H9 (cell line): ENCODE results near the gene CCNL1. TPM values are rescaled to one million over a fixed set of nuclear protein-coding genes. Genes with fewer than 3 reads are reported as not detected.

Experiments
- DNase-seq: peaks from one replicate; pipeline ENCODE4 v3.0.0-alpha.2; 2017
- H2AFZ ChIP-seq: one replicate; pipeline ENCODE4 v1.6.1; 2013; ENCODE audit warnings: mild to moderate bottlenecking, low read length, control low read depth, moderate library complexity
- H2AK5ac ChIP-seq: 2 replicates; pipeline ENCODE4 v1.6.1; 2013; ENCODE audit warnings: low read length, control low read depth, mixed read lengths; ENCODE audit not compliant: insufficient read length
- H2BK120ac ChIP-seq: one replicate; pipeline ENCODE4 v1.6.1; 2013; ENCODE audit warnings: low read depth, mild to moderate bottlenecking, low read length, control low read depth, inconsistent platforms; ENCODE audit not compliant: poor library complexity, severe bottlenecking
- H2BK12ac ChIP-seq: 2 replicates; pipeline ENCODE4 v1.6.1; 2013; ENCODE audit warnings: low read length, control low read depth, mixed read lengths, low read depth; ENCODE audit not compliant: insufficient read length
- H2BK15ac ChIP-seq: 2 replicates; pipeline ENCODE4 v1.6.1; 2013; ENCODE audit warnings: low read depth, low read length, control low read depth
- H2BK20ac ChIP-seq: one replicate; pipeline ENCODE4 v1.6.1; 2013; ENCODE audit warnings: low read depth, mild to moderate bottlenecking, low read length, control low read depth, inconsistent platforms; ENCODE audit not compliant: poor library complexity, severe bottlenecking
- H2BK5ac ChIP-seq: 2 replicates; pipeline ENCODE4 v1.6.1; 2013; ENCODE audit warnings: low read length, control low read depth, mixed read lengths; ENCODE audit not compliant: insufficient read length
- H3K14ac ChIP-seq: 2 replicates; pipeline ENCODE4 v1.6.1; 2013; ENCODE audit warnings: low read length, control low read depth; ENCODE audit not compliant: insufficient read depth
- H3K18ac ChIP-seq: 2 replicates; pipeline ENCODE4 v1.6.1; 2013; ENCODE audit warnings: low read depth, mild to moderate bottlenecking, mixed read lengths, low read length, control low read depth; ENCODE audit not compliant: insufficient read length
- H3K23ac ChIP-seq: 2 replicates; pipeline ENCODE4 v1.6.1; 2013; ENCODE audit warnings: low read length, control low read depth, mixed read lengths, low read depth; ENCODE audit not compliant: insufficient read length
- H3K23me2 ChIP-seq: 2 replicates; pipeline ENCODE4 v1.6.1; 2013; ENCODE audit warnings: low read depth, mild to moderate bottlenecking, mixed read lengths, low read length, control low read depth; ENCODE audit not compliant: insufficient read length, poor library complexity, severe bottlenecking
- H3K27ac ChIP-seq: 2 replicates; pipeline ENCODE4 v1.5.1; 2013; ENCODE audit warnings: low read length, control low read depth, mixed read lengths, low read depth; ENCODE audit not compliant: insufficient read length
- H3K27me3 ChIP-seq: 2 replicates; pipeline ENCODE4 v1.6.1; 2013; ENCODE audit warnings: low read length, control low read depth, inconsistent platforms; ENCODE audit not compliant: insufficient read depth
- H3K4ac ChIP-seq: 2 replicates; pipeline ENCODE4 v1.6.1; 2013; ENCODE audit warnings: low read depth, mild to moderate bottlenecking, control low read depth, inconsistent platforms, low read length, moderate library complexity
- H3K4me1 ChIP-seq: 2 replicates; pipeline ENCODE4 v1.6.1; 2013; ENCODE audit warnings: low read length, control low read depth, inconsistent platforms; ENCODE audit not compliant: insufficient read depth
- H3K4me2 ChIP-seq: 2 replicates; pipeline ENCODE4 v1.6.1; 2013; ENCODE audit warnings: low read length, control low read depth, mixed read lengths; ENCODE audit not compliant: insufficient read length, insufficient read depth
- H3K56ac ChIP-seq: 2 replicates; pipeline ENCODE4 v1.6.1; 2013; ENCODE audit warnings: low read depth, mild to moderate bottlenecking, mixed read lengths, low read length, control low read depth; ENCODE audit not compliant: insufficient read length
- H3K79me1 ChIP-seq: 2 replicates; pipeline ENCODE4 v1.6.1; 2013; ENCODE audit warnings: low read depth, mild to moderate bottlenecking, moderate library complexity, low read length, control low read depth, inconsistent platforms; ENCODE audit not compliant: insufficient read depth, poor library complexity, severe bottlenecking
- H3K79me2 ChIP-seq: 2 replicates; pipeline ENCODE4 v1.6.1; 2013; ENCODE audit warnings: low read length, control low read depth, inconsistent platforms; ENCODE audit not compliant: insufficient read depth
- H3K9ac ChIP-seq: 2 replicates; pipeline ENCODE4 v1.6.1; 2013; ENCODE audit warnings: low read length, control low read depth, mixed read lengths; ENCODE audit not compliant: insufficient read length; ENCODE audit errors: extremely low read depth
- H3K9me3 ChIP-seq: one replicate; pipeline ENCODE4 v1.6.1; 2013; ENCODE audit warnings: low read depth, low read length, inconsistent platforms; ENCODE audit not compliant: control insufficient read depth
- H3T11ph ChIP-seq: one replicate; pipeline ENCODE4 v1.6.1; 2013; ENCODE audit warnings: mild to moderate bottlenecking, low read length, control low read depth, inconsistent platforms
- H4K20me1 ChIP-seq: one replicate; pipeline ENCODE4 v1.6.1; 2013; ENCODE audit not compliant: control insufficient read depth, insufficient read length, insufficient read depth
- H4K5ac ChIP-seq: 2 replicates; pipeline ENCODE4 v1.6.1; 2013; ENCODE audit warnings: low read depth, mild to moderate bottlenecking, mixed read lengths, low read length, control low read depth; ENCODE audit not compliant: insufficient read length
- H4K8ac ChIP-seq: replicated peaks from 2 replicates; pipeline ENCODE4 v1.6.1; 2013; ENCODE audit warnings: low read length, control low read depth, mixed read lengths, low read depth; ENCODE audit not compliant: insufficient read length
- H4K91ac ChIP-seq: 2 replicates; pipeline ENCODE4 v1.6.1; 2013; ENCODE audit warnings: low read depth, mild to moderate bottlenecking, moderate library complexity, mixed read lengths, low read length, control low read depth; ENCODE audit not compliant: insufficient read length
- H3K27ac Mint-ChIP-seq, 3 experiments: 2 replicates in 2 of 3; 3 replicates in 1 of 3; pipeline ENCODE4 v1.8.0; 2020 to 2021; ENCODE audit warnings: mixed read lengths in 3 of 3, mild to moderate bottlenecking in 1 of 3, moderate library complexity in 1 of 3
- H3K27me3 Mint-ChIP-seq: 2 replicates; pipeline ENCODE4 v1.8.0; 2021; ENCODE audit warnings: low read depth, mild to moderate bottlenecking, moderate library complexity, mixed read lengths
- H3K36me3 Mint-ChIP-seq, 3 experiments: 2 replicates in 2 of 3; 3 replicates in 1 of 3; pipeline ENCODE4 v1.8.0; 2020 to 2021; ENCODE audit warnings: low read depth in 3 of 3, mixed read lengths in 3 of 3; ENCODE audit not compliant: insufficient read depth in 1 of 3
- H3K4me1 Mint-ChIP-seq, 2 experiments: 2 replicates each; pipeline ENCODE4 v1.8.0; 2020; ENCODE audit warnings: mixed read lengths in 2 of 2
- H3K4me3 Mint-ChIP-seq, 2 experiments: 2 replicates in 1 of 2; 3 replicates in 1 of 2; pipeline ENCODE4 v1.8.0; 2020 to 2021; ENCODE audit warnings: mild to moderate bottlenecking in 2 of 2, mixed read lengths in 2 of 2, moderate library complexity in 1 of 2
- H3K9me3 Mint-ChIP-seq, 2 experiments: 2 replicates in 1 of 2; 3 replicates in 1 of 2; pipeline ENCODE4 v1.8.0; 2020; ENCODE audit warnings: mild to moderate bottlenecking in 2 of 2, mixed read lengths in 2 of 2, moderate library complexity in 1 of 2
- CTCF ChIP-seq: fragments of 200-600 bp; sonication (generic); conservative IDR thresholded peaks from 3 replicates; pipeline ENCODE4 v1.8.0; 2021; ENCODE audit warnings: antibody characterized with exemption, mild to moderate bottlenecking
- WGBS: extraction: QIAGEN DNeasy Blood & Tissue Kit; methylation state at CpG from one replicate; pipeline ENCODE4 v1.1.7; 2013; ENCODE audit warnings: missing lambda C conversion rate, low lambda C conversion rate, mixed read lengths; ENCODE audit not compliant: insufficient read length; ENCODE audit errors: extremely low coverage; 5-methylcytosine and 5-hydroxymethylcytosine counted together
- total RNA-seq: library from RNA; stranded (reverse); gene quantifications from 2 replicates; pipeline ENCODE4 v1.2.1, GENCODE V29; 2021

Gene CCNL1
- total RNA-seq, 1 experiment from 2014 or later: 103 TPM

GRCh38 chr3:157152438-157152837 lies 7.5 kb downstream of the CCNL1 start:
- H2BK12ac ChIP-seq: no peak overlapping the region
- H3K27ac ChIP-seq: no peak overlapping the region

More at GRCh38 chr3:157152438-157152837, 7.5 kb downstream of the CCNL1 start:
- Histone ChIP-seq H4K8ac (no peak overlapping the region), H3K79me1 (no peaks in the 10 kb centered on the region), H4K91ac (no peak overlapping the region), H2AK5ac (no peak overlapping the region), H3K18ac (no peak overlapping the region), H4K5ac (no peak overlapping the region), H3T11ph (no peak overlapping the region), H2BK20ac (no peak overlapping the region), H3K56ac (no peak overlapping the region), H3K23ac (no peak overlapping the region), H3K79me2 (peaks cover 7% of the 10 kb centered on the region), H3K9ac (no peak overlapping the region), H3K14ac (no peak overlapping the region), H3K9me3 (no peaks in the 10 kb centered on the region), H3K23me2 (no peaks in the 10 kb centered on the region), H3K4me1 (no peaks in the 10 kb centered on the region), H2AFZ (no peak overlapping the region), H4K20me1 (no peaks in the 10 kb centered on the region), H2BK15ac (no peak overlapping the region), H3K27me3 (no peaks in the 10 kb centered on the region), H2BK120ac (no peak overlapping the region), H2BK5ac (no peak overlapping the region), H3K4ac (no peak overlapping the region), H3K4me2 (no peak overlapping the region)
- no peak overlapping the region for H3K27ac Mint-ChIP-seq
- H3K27me3 Mint-ChIP-seq: no peaks in the 10 kb centered on the region
- H3K4me3 Mint-ChIP-seq: no peak overlapping the region
- peaks cover 68 to 95% (median 95%) of the 10 kb centered on the region in 3 experiments for H3K36me3 Mint-ChIP-seq
- TF ChIP-seq CTCF: no peak
- H3K4me1 Mint-ChIP-seq: peaks cover 18 to 20% of the 10 kb centered on the region in 2 experiments
- no CpG with 5 or more reads among the region's 2 CpGs for WGBS
- H3K9me3 Mint-ChIP-seq: no peaks in the 10 kb centered on the region
- DNase-seq: no peak
